Common myeloid progenitor, CD34-positive (primary cell): ENCODE measurements around the gene DNMT1.
A peak's percentile ranks its signal among the peaks of the same experiment; 100 is the strongest.

Experiments used
- CTCF ChIA-PET: fragments of 350-600 bp; sonication (Branson Sonifier 250); formaldehyde crosslinking; loops from one replicate; lab custom pipeline; 2021; ENCODE audit warnings: antibody characterized with exemption; lab: Charles Lee
- POLR2A ChIA-PET: fragments of 350-600 bp; sonication (Branson Sonifier 250); formaldehyde crosslinking; loops from one replicate; lab custom pipeline; 2021; ENCODE audit warnings: antibody characterized with exemption; lab: Charles Lee
- DNase-seq, 3 donors: peaks; one replicate each; pipeline versions ENCODE4 v3.0.0 to v3.0.0-alpha.2; 2013
- H3K27ac ChIP-seq, 2 experiments: 1 replicate in 1 of 2; 2 replicates in 1 of 2; pipeline ENCODE4 v1.7.0; 2013; ENCODE audit warnings: inconsistent platforms in 2 of 2, low read length in 2 of 2, mild to moderate bottlenecking in 2 of 2, low read depth in 1 of 2, moderate library complexity in 1 of 2; ENCODE audit not compliant: severe bottlenecking in 2 of 2, insufficient read depth in 1 of 2, poor library complexity in 1 of 2
- H3K27me3 ChIP-seq, 5 experiments: replicated peaks in 2 of 5; 1 replicate in 3 of 5; 2 replicates in 2 of 5; pipeline versions ENCODE4 v1.6.1 to v1.7.0; 2013; ENCODE audit warnings: low read length in 4 of 5, mild to moderate bottlenecking in 2 of 5, moderate library complexity in 2 of 5, inconsistent platforms in 1 of 5; ENCODE audit not compliant: insufficient read depth in 5 of 5, control insufficient read depth in 4 of 5
- H3K36me3 ChIP-seq, 4 experiments: 1 replicate in 2 of 4; 2 replicates in 2 of 4; pipeline versions ENCODE4 v1.6.1 to v1.7.0; 2013; ENCODE audit warnings: low read length in 3 of 4, control low read depth in 1 of 4, mild to moderate bottlenecking in 1 of 4; ENCODE audit not compliant: control insufficient read depth in 4 of 4, insufficient read depth in 4 of 4
- H3K4me1 ChIP-seq, 4 experiments: 1 replicate in 3 of 4; 2 replicates in 1 of 4; pipeline versions ENCODE4 v1.6.1 to v1.7.1; 2013; ENCODE audit warnings: low read length in 3 of 4, mild to moderate bottlenecking in 3 of 4, control low read depth in 1 of 4, inconsistent platforms in 1 of 4, moderate library complexity in 1 of 4; ENCODE audit not compliant: control insufficient read depth in 4 of 4, insufficient read depth in 4 of 4; ENCODE audit errors: control extremely low read depth in 1 of 4
- H3K4me3 ChIP-seq, 7 experiments: 1 replicate in 4 of 7; 2 replicates in 3 of 7; pipeline versions ENCODE4 v1.5.1 to v1.7.0; 2013; ENCODE audit warnings: mild to moderate bottlenecking in 7 of 7, low read length in 6 of 7, moderate library complexity in 6 of 7, inconsistent platforms in 2 of 7, low read depth in 2 of 7, control low read depth in 1 of 7; ENCODE audit not compliant: insufficient read depth in 4 of 7, control insufficient read depth in 1 of 7; ENCODE audit errors: extremely low read depth in 1 of 7
- H3K9me3 ChIP-seq, 5 experiments: 1 replicate in 4 of 5; 2 replicates in 1 of 5; pipeline versions ENCODE4 v1.6.1 to v1.7.1; 2013; ENCODE audit warnings: low read length in 4 of 5, mild to moderate bottlenecking in 2 of 5, inconsistent platforms in 1 of 5, low read depth in 1 of 5, moderate library complexity in 1 of 5; ENCODE audit not compliant: control insufficient read depth in 4 of 5, insufficient read depth in 2 of 5; ENCODE audit errors: control extremely low read depth in 1 of 5
- WGBS: methylation state at CpG from one replicate; pipeline ENCODE4 v1.1.5; 2013; ENCODE audit not compliant: insufficient coverage; 5-methylcytosine and 5-hydroxymethylcytosine counted together

The DNMT1 gene

GRCh38 chr19:10088949-10089554 lies 105.7 kb downstream of the DNMT1 start:
- POLR2A ChIA-PET = no interaction called here
- peaks cover 5 to 45% (median 29%) of the 10 kb centered on the region in 4 experiments for H3K36me3 ChIP-seq
- peaks cover 0 to 3% (median 0%) of the 10 kb centered on the region in 5 experiments for H3K9me3 ChIP-seq
- H3K4me1 ChIP-seq = peaks cover 0 to 17% (median 7%) of the 10 kb centered on the region in 4 experiments
- no peak for DNase-seq
- H3K4me3 ChIP-seq = no peak overlapping the region
- CTCF ChIA-PET = no interaction called here
- no peaks in the 10 kb centered on the region for H3K27me3 ChIP-seq
- 100% methylated on average over 3 of the region's 6 CpGs for WGBS
- no peak overlapping the region for H3K27ac ChIP-seq

- Histone ChIP-seq H3K27ac (no peak overlapping the region), H3K4me3 (peak overlapping the region in 6 of 7 experiments; percentile 78 to 92 (median 88)), H3K4me1 (peaks cover 0 to 17% (median 7%) of the 10 kb centered on the region in 4 experiments), H3K27me3 (peaks cover 0 to 2% (median 0%) of the 10 kb centered on the region in 5 experiments), H3K36me3 (peaks cover 4 to 32% (median 24%) of the 10 kb centered on the region in 4 experiments), H3K9me3 (peaks cover 0 to 3% (median 0%) of the 10 kb centered on the region in 5 experiments)
- no peak for DNase-seq
- 92% methylated on average over 9 of the region's 18 CpGs for WGBS
- CTCF ChIA-PET = no interaction called here
- POLR2A ChIA-PET = no interaction called here
Observed at GRCh38 chr19:10087296-10088061, 107.3 kb downstream of the DNMT1 start.

GRCh38 chr19:10086591-10087192 lies 108.1 kb downstream of the DNMT1 start:
- peaks cover 4 to 25% (median 19%) of the 10 kb centered on the region in 4 experiments for H3K36me3 ChIP-seq
- CTCF ChIA-PET = no interaction called here
- H3K27me3 ChIP-seq = peaks cover 0 to 2% (median 0%) of the 10 kb centered on the region in 5 experiments
- H3K4me3 ChIP-seq = peak overlapping the region; percentile 78 to 92 (median 87)
- peaks cover 0 to 17% (median 7%) of the 10 kb centered on the region in 4 experiments for H3K4me1 ChIP-seq
- POLR2A ChIA-PET = no interaction called here
- peak overlapping the region in 1 of 2 experiments; percentile 64 for H3K27ac ChIP-seq
- WGBS = 5% methylated on average over 28 of the region's 43 CpGs
- H3K9me3 ChIP-seq = peaks cover 0 to 3% (median 0%) of the 10 kb centered on the region in 5 experiments
- peak in 2 of 3 donors; percentile 47 to 58 for DNase-seq

- Histone ChIP-seq H3K36me3 (peaks cover 2 to 18% (median 14%) of the 10 kb centered on the region in 4 experiments), H3K4me1 (peaks cover 0 to 17% (median 7%) of the 10 kb centered on the region in 4 experiments), H3K27ac (peak within 1 kb of the TSS in 1 of 2 experiments; percentile 64), H3K4me3 (peak within 1 kb of the TSS; percentile 78 to 92 (median 87)), H3K27me3 (peaks cover 0 to 2% (median 0%) of the 10 kb centered on the region in 5 experiments), H3K9me3 (peaks cover 0 to 3% (median 0%) of the 10 kb centered on the region in 5 experiments)
- POLR2A ChIA-PET = no interaction called here
- peak; percentile 81 to 90 (median 90) for DNase-seq
- WGBS = 7% methylated on average over 52 of the region's 81 CpGs
- CTCF ChIA-PET = no interaction called here
Observed at GRCh38 chr19:10085641-10086590, 108.8 kb downstream of the DNMT1 start, which contains the start of gene SHFL. SHFL (plus strand) TSS chr19:10086317; CDS start chr19:10086428, 111 bp downstream.

GRCh38 chr19:10084803-10085202 lies 110.0 kb downstream of the DNMT1 start:
- CTCF ChIA-PET = no interaction called here
- peaks cover 0 to 17% (median 7%) of the 10 kb centered on the region in 4 experiments for H3K4me1 ChIP-seq
- H3K27me3 ChIP-seq = peaks cover 0 to 2% (median 0%) of the 10 kb centered on the region in 5 experiments
- POLR2A ChIA-PET = no interaction called here
- no peak overlapping the region for H3K27ac ChIP-seq
- no peaks in the 10 kb centered on the region for H3K9me3 ChIP-seq
- H3K4me3 ChIP-seq = no peak overlapping the region
- peaks cover 0 to 9% (median 7%) of the 10 kb centered on the region in 4 experiments for H3K36me3 ChIP-seq
- DNase-seq = no peak
- WGBS = 84% methylated on average over 3 of the region's 3 CpGs

- Histone ChIP-seq H3K4me1 (peaks cover 0 to 17% (median 7%) of the 10 kb centered on the region in 4 experiments), H3K27ac (no peak overlapping the region), H3K9me3 (no peaks in the 10 kb centered on the region), H3K27me3 (peaks cover 0 to 2% (median 0%) of the 10 kb centered on the region in 5 experiments), H3K36me3 (peaks cover 0 to under 1% (median 0%) of the 10 kb centered on the region in 4 experiments), H3K4me3 (no peak overlapping the region)
- DNase-seq = no peak
- ChIA-PET POLR2A (no interaction called here), CTCF (interaction anchor here (0.8 to 1.1 kb wide), 2 partner anchors 20 to 152 kb away, joined by 3 read pairs; no protein-coding TSS in a partner anchor)
- WGBS = 82% methylated on average over 8 of the region's 9 CpGs
Observed at GRCh38 chr19:10083911-10084310, 110.8 kb downstream of the DNMT1 start.
